Trophoblast cell (in vitro differentiated cells and primary cell): ENCODE results near the gene ATP13A3.

Source experiments
- DNase-seq, 2 donors: peaks; one replicate each; pipeline ENCODE4 v3.0.0-alpha.2; 2016
- H2AFZ ChIP-seq: 2 replicates; pipeline ENCODE4 v1.6.1; 2013; ENCODE audit warnings: low read length, moderate library complexity, mild to moderate bottlenecking; ENCODE audit not compliant: insufficient read depth, poor library complexity
- H2AK5ac ChIP-seq: 2 replicates; pipeline ENCODE4 v1.6.1; 2013; ENCODE audit warnings: mild to moderate bottlenecking, low read length
- H2BK120ac ChIP-seq: 2 replicates; pipeline ENCODE4 v1.6.1; 2013; ENCODE audit warnings: low read length, mild to moderate bottlenecking, moderate library complexity; ENCODE audit not compliant: insufficient read depth, poor library complexity
- H2BK12ac ChIP-seq: 2 replicates; pipeline ENCODE4 v1.6.1; 2013; ENCODE audit warnings: mild to moderate bottlenecking, low read length, moderate library complexity
- H2BK5ac ChIP-seq: 2 replicates; pipeline ENCODE4 v1.6.1; 2013; ENCODE audit warnings: low read length, low read depth, moderate library complexity, mild to moderate bottlenecking; ENCODE audit not compliant: poor library complexity
- H3K14ac ChIP-seq: 2 replicates; pipeline ENCODE4 v1.6.1; 2013; ENCODE audit warnings: mild to moderate bottlenecking, low read length
- H3K18ac ChIP-seq: 2 replicates; pipeline ENCODE4 v1.6.1; 2013; ENCODE audit warnings: mild to moderate bottlenecking, low read length
- H3K23ac ChIP-seq: 2 replicates; pipeline ENCODE4 v1.6.1; 2013; ENCODE audit warnings: low read length
- H3K27ac ChIP-seq: 2 replicates; pipeline ENCODE4 v1.5.1; 2013; ENCODE audit warnings: low read depth, mild to moderate bottlenecking, inconsistent platforms, low read length, moderate library complexity
- H3K27me3 ChIP-seq: 2 replicates; pipeline ENCODE4 v1.6.1; 2013; ENCODE audit warnings: inconsistent platforms, mild to moderate bottlenecking, low read length, moderate library complexity; ENCODE audit not compliant: insufficient read depth
- H3K36me3 ChIP-seq, 2 experiments: 1 replicate in 1 of 2; 2 replicates in 1 of 2; pipeline ENCODE4 v1.6.1; 2013; ENCODE audit warnings: low read length in 2 of 2, mild to moderate bottlenecking in 2 of 2, moderate library complexity in 1 of 2; ENCODE audit not compliant: insufficient read depth in 2 of 2, control insufficient read depth in 1 of 2
- H3K4ac ChIP-seq: 2 replicates; pipeline ENCODE4 v1.6.1; 2013; ENCODE audit warnings: low read depth, mild to moderate bottlenecking, low read length, moderate library complexity
- H3K4me1 ChIP-seq, 2 experiments: 1 replicate in 1 of 2; 2 replicates in 1 of 2; pipeline ENCODE4 v1.6.1; 2013; ENCODE audit warnings: low read length in 2 of 2, mild to moderate bottlenecking in 2 of 2, moderate library complexity in 1 of 2; ENCODE audit not compliant: insufficient read depth in 2 of 2, control insufficient read depth in 1 of 2
- H3K4me2 ChIP-seq: 2 replicates; pipeline ENCODE4 v1.6.1; 2013; ENCODE audit warnings: inconsistent platforms, mild to moderate bottlenecking, low read length, moderate library complexity
- H3K4me3 ChIP-seq: 2 replicates; pipeline ENCODE4 v1.5.1; 2013; ENCODE audit warnings: mild to moderate bottlenecking, low read depth, low read length, inconsistent platforms
- H3K79me1 ChIP-seq: one replicate; pipeline ENCODE4 v1.6.1; 2013; ENCODE audit warnings: low read length
- H3K79me2 ChIP-seq: 2 replicates; pipeline ENCODE4 v1.6.1; 2013; ENCODE audit warnings: low read length, mild to moderate bottlenecking; ENCODE audit not compliant: control insufficient read depth, insufficient read depth, poor library complexity
- H3K9ac ChIP-seq: 2 replicates; pipeline ENCODE4 v1.6.1; 2013; ENCODE audit warnings: mild to moderate bottlenecking, low read length
- H3K9me3 ChIP-seq: 2 replicates; pipeline ENCODE4 v1.6.1; 2013; ENCODE audit warnings: low read depth, mild to moderate bottlenecking, control low read depth, inconsistent platforms, low read length; ENCODE audit not compliant: insufficient read depth
- H4K12ac ChIP-seq: 2 replicates; pipeline ENCODE4 v1.6.1; 2013; ENCODE audit warnings: low read depth, mild to moderate bottlenecking, low read length, moderate library complexity
- H4K8ac ChIP-seq: 2 replicates; pipeline ENCODE4 v1.6.1; 2013; ENCODE audit warnings: low read depth, mild to moderate bottlenecking, low read length, moderate library complexity
- H4K91ac ChIP-seq: one replicate; pipeline ENCODE4 v1.6.1; 2013; ENCODE audit warnings: low read depth, mild to moderate bottlenecking, low read length, moderate library complexity
- WGBS: extraction: QIAGEN DNeasy Blood & Tissue Kit; methylation state at CpG from one replicate; pipeline ENCODE4 v1.1.7; 2013; ENCODE audit warnings: missing lambda C conversion rate; ENCODE audit not compliant: insufficient read length, insufficient coverage; ENCODE audit errors: extremely low coverage; 5-methylcytosine and 5-hydroxymethylcytosine counted together

ATP13A3 gene

DNA sequence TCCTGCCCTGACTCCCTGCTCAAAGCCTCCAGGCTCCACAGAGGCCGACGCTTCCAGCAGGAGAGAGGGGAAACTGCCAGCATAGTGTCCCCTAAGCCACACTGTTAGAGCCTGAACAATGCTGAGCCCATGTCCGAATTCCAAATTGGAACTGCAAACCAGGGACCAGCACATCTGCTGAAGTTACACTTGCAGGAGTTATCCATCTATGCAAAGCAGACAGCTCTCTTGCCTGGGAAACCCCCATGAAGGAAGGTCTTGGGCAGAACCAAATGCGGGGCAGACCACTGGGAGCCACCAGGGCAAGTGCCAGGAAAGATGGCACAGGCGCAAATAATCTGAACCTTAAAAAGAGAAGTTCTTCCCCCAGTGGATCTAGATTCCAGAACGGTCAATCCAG lies 117.9 kb downstream of the ATP13A3 start:
- no peak overlapping the region for H3K4ac ChIP-seq
- no peak overlapping the region for H3K14ac ChIP-seq
- H2BK12ac ChIP-seq = no peak overlapping the region
- H2AFZ ChIP-seq = no peak overlapping the region
- no peak overlapping the region for H3K9ac ChIP-seq
- no peak overlapping the region for H4K12ac ChIP-seq
- no peak overlapping the region for H2AK5ac ChIP-seq
- no peak for DNase-seq
- H2BK5ac ChIP-seq = no peak overlapping the region
- no peak overlapping the region for H3K23ac ChIP-seq
- H3K36me3 ChIP-seq = no peaks in the 10 kb centered on the region
- no peaks in the 10 kb centered on the region for H3K79me2 ChIP-seq
- no peak overlapping the region for H3K27ac ChIP-seq
- no peak overlapping the region for H3K18ac ChIP-seq
- H2BK120ac ChIP-seq = no peak overlapping the region
- H3K4me3 ChIP-seq = no peak overlapping the region
- H3K4me2 ChIP-seq = no peak overlapping the region
- H4K8ac ChIP-seq = no peak overlapping the region
- H3K79me1 ChIP-seq = no peaks in the 10 kb centered on the region
- no peak overlapping the region for H4K91ac ChIP-seq
- no peaks in the 10 kb centered on the region for H3K9me3 ChIP-seq
- peaks cover 3 to 14% of the 10 kb centered on the region in 2 experiments for H3K4me1 ChIP-seq
- no peaks in the 10 kb centered on the region for H3K27me3 ChIP-seq
- WGBS = no CpG with 5 or more reads among the region's 6 CpGs

DNA sequence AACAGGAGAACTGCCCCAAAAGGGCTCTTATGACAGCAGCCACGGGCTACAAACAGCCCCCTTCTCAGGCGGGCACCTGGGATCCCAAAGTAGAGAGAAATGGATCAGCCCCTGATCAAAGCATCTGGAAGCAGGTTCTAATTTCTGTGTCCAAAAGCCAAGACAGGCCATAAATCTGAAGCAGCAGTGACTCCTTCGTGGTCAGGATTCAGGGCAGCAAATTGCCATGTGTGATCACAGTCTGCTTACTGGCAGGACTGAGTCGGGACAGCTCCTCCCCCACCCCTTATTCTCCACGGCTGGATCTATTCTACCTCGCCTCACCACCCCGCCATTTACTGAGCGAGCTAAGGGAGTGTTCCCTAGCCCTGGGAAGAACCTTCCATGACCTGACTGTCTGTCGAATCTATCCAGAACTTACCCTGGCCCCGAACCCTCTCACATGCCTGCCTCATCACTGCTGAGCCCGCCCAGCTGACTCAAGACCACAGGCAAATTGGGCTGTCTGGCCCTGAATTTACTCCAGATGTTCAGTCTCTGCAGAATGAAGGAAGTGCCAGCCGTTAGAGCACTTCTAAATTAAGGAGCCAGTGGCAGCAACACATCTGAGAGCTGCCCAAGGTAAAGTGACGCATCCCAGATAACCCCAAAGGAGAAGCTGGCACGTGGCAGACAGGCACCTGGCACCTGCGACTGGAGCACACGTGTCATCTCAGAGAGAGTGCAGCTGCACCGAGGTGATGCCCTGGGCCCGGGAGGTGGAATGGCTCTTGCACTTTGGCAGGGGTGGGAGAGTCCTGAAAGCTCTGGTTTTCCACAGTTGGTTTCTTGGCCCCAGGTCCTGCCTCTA lies 118.6 kb downstream of the ATP13A3 start:
- Histone ChIP-seq H3K9me3 (no peaks in the 10 kb centered on the region), H3K27ac (no peak overlapping the region), H3K4me1 (peaks cover 3 to 14% of the 10 kb centered on the region in 2 experiments), H3K14ac (no peak overlapping the region), H2BK120ac (no peak overlapping the region), H3K4ac (no peak overlapping the region), H2BK12ac (no peak overlapping the region), H3K4me3 (no peak overlapping the region), H4K8ac (no peak overlapping the region), H4K12ac (no peak overlapping the region), H2AK5ac (no peak overlapping the region), H3K27me3 (no peaks in the 10 kb centered on the region), H2AFZ (no peak overlapping the region), H3K23ac (no peak overlapping the region), H3K18ac (no peak overlapping the region), H3K79me1 (no peaks in the 10 kb centered on the region), H3K4me2 (no peak overlapping the region), H2BK5ac (no peak overlapping the region), H4K91ac (no peak overlapping the region), H3K79me2 (no peaks in the 10 kb centered on the region), H3K9ac (no peak overlapping the region), H3K36me3 (no peaks in the 10 kb centered on the region)
- DNase-seq = no peak
- whole genome bisulfite sequencing = no CpG with 5 or more reads among the region's 18 CpGs

DNA sequence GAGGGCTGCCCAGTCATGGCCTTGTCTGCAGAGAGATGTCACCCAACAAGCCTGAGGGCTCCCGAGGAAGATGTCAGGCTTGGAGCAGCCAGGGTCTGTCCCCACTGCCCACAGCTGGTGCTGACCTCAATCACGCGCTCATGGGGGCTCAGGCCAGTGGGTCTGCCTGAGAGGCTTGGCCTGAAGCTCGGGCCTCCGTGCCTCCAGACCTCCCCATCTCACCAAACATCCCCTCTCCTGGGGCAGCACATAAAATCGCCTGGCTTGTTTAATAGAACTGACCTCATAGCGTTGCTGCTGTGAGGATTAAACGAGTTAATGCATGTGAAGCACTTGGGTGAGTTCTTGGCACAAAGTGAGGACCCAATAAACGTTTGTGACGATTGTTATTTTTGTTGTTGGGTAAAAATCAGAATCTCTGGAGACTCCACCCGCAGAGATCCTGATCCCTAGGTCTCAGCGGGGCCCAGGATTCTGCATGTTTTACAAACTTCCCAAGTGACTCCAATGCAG lies 120.8 kb downstream of the ATP13A3 start:
- H3K4me3 ChIP-seq = no peak overlapping the region
- WGBS = no CpG with 5 or more reads among the region's 12 CpGs
- no peaks in the 10 kb centered on the region for H3K36me3 ChIP-seq

DNA sequence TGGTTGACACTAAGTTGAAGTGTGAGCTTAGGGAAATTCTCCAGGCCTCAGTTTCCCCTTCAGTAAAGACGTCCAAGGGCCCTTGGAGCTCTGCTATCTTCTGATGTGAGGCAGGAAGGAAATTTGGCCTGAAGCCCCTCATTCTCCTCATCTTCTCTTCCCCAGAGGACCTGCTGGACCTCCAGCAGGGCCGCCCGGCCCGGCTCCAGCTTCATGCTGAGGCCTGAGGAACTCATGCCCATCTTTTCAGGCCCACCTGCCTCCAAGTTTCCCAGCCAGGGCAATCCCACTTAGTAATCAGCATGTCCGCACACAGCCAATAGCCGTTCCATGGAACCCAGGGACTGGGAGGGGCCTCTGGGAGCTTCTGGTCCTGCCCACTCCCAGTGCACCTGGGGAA lies 121.3 kb downstream of the ATP13A3 start:
- no peak overlapping the region for H3K4me3 ChIP-seq

More for the DNA sequence above, 120.8 kb downstream of the ATP13A3 start:
- Histone ChIP-seq H3K23ac (no peak overlapping the region), H2BK120ac (no peak overlapping the region), H3K18ac (no peak overlapping the region), H2BK5ac (no peak overlapping the region), H3K79me2 (no peaks in the 10 kb centered on the region), H3K27ac (no peak overlapping the region), H3K4me1 (peaks cover 3 to 14% of the 10 kb centered on the region in 2 experiments), H3K4ac (no peak overlapping the region), H3K27me3 (no peaks in the 10 kb centered on the region), H3K9ac (no peak overlapping the region), H4K8ac (no peak overlapping the region), H4K91ac (no peak overlapping the region), H2AFZ (no peak overlapping the region), H2AK5ac (no peak overlapping the region), H2BK12ac (no peak overlapping the region), H4K12ac (no peak overlapping the region), H3K79me1 (no peaks in the 10 kb centered on the region), H3K9me3 (no peaks in the 10 kb centered on the region), H3K14ac (no peak overlapping the region), H3K4me2 (no peak overlapping the region)
- DNase-seq = no peak

More for the DNA sequence above, 121.3 kb downstream of the ATP13A3 start:
- no peaks in the 10 kb centered on the region for H3K36me3 ChIP-seq
- H3K79me2 ChIP-seq = no peaks in the 10 kb centered on the region
- H3K23ac ChIP-seq = no peak overlapping the region
- H3K79me1 ChIP-seq = no peaks in the 10 kb centered on the region
- H4K8ac ChIP-seq = no peak overlapping the region
- no peak overlapping the region for H3K9ac ChIP-seq
- H3K4me1 ChIP-seq = peaks cover 3 to 14% of the 10 kb centered on the region in 2 experiments
- H2AFZ ChIP-seq = no peak overlapping the region
- H2BK120ac ChIP-seq = no peak overlapping the region
- H2BK12ac ChIP-seq = no peak overlapping the region
- no peak overlapping the region for H4K12ac ChIP-seq
- no peak for DNase-seq
- H2AK5ac ChIP-seq = no peak overlapping the region
- H3K18ac ChIP-seq = no peak overlapping the region
- H4K91ac ChIP-seq = no peak overlapping the region
- H3K14ac ChIP-seq = no peak overlapping the region
- no peak overlapping the region for H3K4me2 ChIP-seq
- H3K27ac ChIP-seq = no peak overlapping the region
- H3K4ac ChIP-seq = no peak overlapping the region
- H3K27me3 ChIP-seq = no peaks in the 10 kb centered on the region
- H3K9me3 ChIP-seq = peaks cover 2% of the 10 kb centered on the region
- no peak overlapping the region for H2BK5ac ChIP-seq
- no CpG with 5 or more reads among the region's 6 CpGs for WGBS
